Neural cell (in vitro differentiated cells): ENCODE data around the gene UCP1. TPM values are rescaled to one million over a fixed set of nuclear protein-coding genes. Genes with fewer than 3 reads are reported as not detected.

Experiments used
- H2AFZ ChIP-seq: fragments of 200-600, 300-800 bp; sonication (generic), shearing (Covaris generic); 2 replicates; pipeline ENCODE4 v1.6.0; 2014; ENCODE audit warnings: low read depth, mild to moderate bottlenecking, antibody characterized with exemption, low read length, moderate library complexity
- H3F3A ChIP-seq: fragments of 200-600 bp; shearing (Covaris generic); 2 replicates; pipeline ENCODE4 v1.6.1; 2016; ENCODE audit warnings: mild to moderate bottlenecking, moderate library complexity, mixed read lengths, antibody characterized with exemption, low read length; ENCODE audit not compliant: insufficient read depth, poor library complexity, severe bottlenecking
- H3K27ac ChIP-seq: fragments of 200-600, 300-800 bp; sonication (generic), shearing (Covaris generic); 2 replicates; pipeline ENCODE4 v1.5.1; 2014; ENCODE audit warnings: mild to moderate bottlenecking, low read length, moderate library complexity
- H3K27me3 ChIP-seq: fragments of 300-800, 200-600 bp; sonication (generic), shearing (Covaris generic); 2 replicates; pipeline ENCODE4 v1.6.0; 2014; ENCODE audit warnings: mild to moderate bottlenecking, low read depth, low read length, moderate library complexity; ENCODE audit not compliant: insufficient read depth
- H3K36me3 ChIP-seq: fragments of 300-800, 200-600 bp; sonication (generic), shearing (Covaris generic); 2 replicates; pipeline ENCODE4 v1.5.1; 2014; ENCODE audit warnings: mild to moderate bottlenecking, antibody characterized with exemption, low read length, moderate library complexity; ENCODE audit not compliant: insufficient read depth
- H3K4me2 ChIP-seq: fragments of 300-800, 200-600 bp; sonication (generic), shearing (Covaris generic); 2 replicates; pipeline ENCODE4 v1.6.0; 2014; ENCODE audit warnings: mild to moderate bottlenecking, low read length
- H3K4me3 ChIP-seq: fragments of 300-800, 200-600 bp; sonication (generic), shearing (Covaris generic); 2 replicates; pipeline ENCODE4 v1.5.1; 2014; ENCODE audit warnings: mild to moderate bottlenecking, low read length, moderate library complexity
- H3K79me2 ChIP-seq: fragments of 200-600 bp; shearing (Covaris generic); replicated peaks from 2 replicates; pipeline ENCODE4 v1.6.0; 2014; ENCODE audit warnings: mild to moderate bottlenecking, low read length, moderate library complexity; ENCODE audit not compliant: insufficient read depth
- H3K9ac ChIP-seq: fragments of 300-800, 200-600 bp; sonication (generic), shearing (Covaris generic); 2 replicates; pipeline ENCODE4 v1.6.1; 2016; ENCODE audit warnings: mild to moderate bottlenecking, low read length, mixed read lengths
- H3K9me2 ChIP-seq: fragments of 200-600 bp; shearing (Covaris generic); 2 replicates; pipeline ENCODE4 v1.6.1; 2016; ENCODE audit warnings: mild to moderate bottlenecking, low read length, mixed read lengths; ENCODE audit not compliant: insufficient read depth
- H3K9me3 ChIP-seq: fragments of 200-600, 300-800 bp; sonication (generic), shearing (Covaris generic); 2 replicates; pipeline ENCODE4 v1.6.1; 2016; ENCODE audit warnings: mild to moderate bottlenecking, mixed run types, low read length, moderate library complexity, mixed read lengths
- H4K20me1 ChIP-seq: fragments of 200-600 bp; shearing (Covaris generic); 2 replicates; pipeline ENCODE4 v1.6.1; 2016; ENCODE audit warnings: mild to moderate bottlenecking, mixed run types; ENCODE audit not compliant: insufficient read depth
- CTCF ChIP-seq: fragments of 450-650 bp; IDR thresholded peaks from 2 replicates; pipeline ENCODE4 v1.5.1; 2014; ENCODE audit warnings: antibody characterized with exemption, mild to moderate bottlenecking, moderate library complexity; ENCODE audit not compliant: poor library complexity, severe bottlenecking
- EP300 ChIP-seq: fragments of 450-650 bp; conservative IDR thresholded peaks from 2 replicates; pipeline ENCODE4 v1.6.1; 2014; ENCODE audit warnings: antibody characterized with exemption, mild to moderate bottlenecking, moderate library complexity; ENCODE audit not compliant: poor library complexity, severe bottlenecking
- EZH2 ChIP-seq: fragments of 200-600, 300-800 bp; shearing (Covaris generic), sonication (generic); IDR thresholded peaks from 2 replicates; pipeline ENCODE4 v1.6.1; 2014; ENCODE audit warnings: antibody characterized with exemption, low read length, borderline replicate concordance, mild to moderate bottlenecking; ENCODE audit not compliant: insufficient read depth, poor library complexity, severe bottlenecking
- MXI1 ChIP-seq: fragments of 450-650 bp; conservative IDR thresholded peaks from 2 replicates; pipeline ENCODE4 v1.6.1; 2014; ENCODE audit warnings: antibody characterized with exemption, mild to moderate bottlenecking; ENCODE audit not compliant: poor library complexity, severe bottlenecking
- POLR2AphosphoS5 ChIP-seq: IDR thresholded peaks from 2 replicates; pipeline ENCODE4 v1.6.1; 2012
- RAD21 ChIP-seq: fragments of 450-650 bp; conservative IDR thresholded peaks from 2 replicates; pipeline ENCODE4 v1.6.1; 2014; ENCODE audit warnings: antibody characterized with exemption, mild to moderate bottlenecking, moderate library complexity
- REST ChIP-seq: IDR thresholded peaks from 2 replicates; pipeline ENCODE4 v1.6.1; 2012; ENCODE audit warnings: borderline replicate concordance
- SMC3 ChIP-seq: fragments of 450-650 bp; conservative IDR thresholded peaks from 2 replicates; pipeline ENCODE4 v1.6.1; 2014; ENCODE audit warnings: antibody characterized with exemption, mild to moderate bottlenecking, moderate library complexity; ENCODE audit not compliant: poor library complexity
- TAF1 ChIP-seq: IDR thresholded peaks from 2 replicates; pipeline ENCODE4 v1.6.1; 2012; ENCODE audit warnings: low read depth
- polyA plus RNA-seq: library from polyadenylated mRNA; depleted of rRNA; stranded (reverse); fragments of >200 nt; gene quantifications from 2 replicates; pipeline ENCODE4 v1.2.3, GENCODE V29; 2014

The UCP1 gene
- polyA plus RNA-seq, 1 donor from 2014 or later, result not detected

GRCh38 chr4:140612357-140612756 lies 43.6 kb upstream of the UCP1 start:
- TF ChIP-seq EP300 (no peak), CTCF (no peak), TAF1 (no peak), RAD21 (no peak), SMC3 (no peak), EZH2 (no peak), REST (no peak), POLR2AphosphoS5 (no peak), MXI1 (no peak)
- no peak overlapping the region for H3K4me2 ChIP-seq

GRCh38 chr4:140611854-140612253 lies 43.1 kb upstream of the UCP1 start:
- no peak overlapping the region for H3K4me2 ChIP-seq
- no peak for TF ChIP-seq REST
- TF ChIP-seq CTCF, result no peak
- TF ChIP-seq EP300, result no peak
- no peak for TF ChIP-seq SMC3
- TF ChIP-seq EZH2, result no peak
- no peak for TF ChIP-seq TAF1
- no peak for TF ChIP-seq RAD21
- TF ChIP-seq POLR2AphosphoS5, result no peak
- TF ChIP-seq MXI1, result no peak
- H3K79me2 ChIP-seq, result no peaks in the 10 kb centered on the region
- H3K27me3 ChIP-seq, result no peaks in the 10 kb centered on the region
- H3K9me3 ChIP-seq, result no peaks in the 10 kb centered on the region
- no peak overlapping the region for H3K27ac ChIP-seq
- H3F3A ChIP-seq, result no peaks in the 10 kb centered on the region
- H3K9me2 ChIP-seq, result no peaks in the 10 kb centered on the region
- no peak overlapping the region for H3K4me3 ChIP-seq
- no peak overlapping the region for H2AFZ ChIP-seq
- H3K36me3 ChIP-seq, result no peaks in the 10 kb centered on the region
- H4K20me1 ChIP-seq, result no peaks in the 10 kb centered on the region
- H3K9ac ChIP-seq, result no peak overlapping the region

More at GRCh38 chr4:140612357-140612756, 43.6 kb upstream of the UCP1 start:
- H3K9me3 ChIP-seq, result no peaks in the 10 kb centered on the region
- H4K20me1 ChIP-seq, result no peaks in the 10 kb centered on the region
- no peaks in the 10 kb centered on the region for H3F3A ChIP-seq
- no peaks in the 10 kb centered on the region for H3K36me3 ChIP-seq
- H2AFZ ChIP-seq, result no peak overlapping the region
- no peaks in the 10 kb centered on the region for H3K79me2 ChIP-seq
- no peak overlapping the region for H3K4me3 ChIP-seq
- H3K9me2 ChIP-seq, result no peaks in the 10 kb centered on the region
- no peaks in the 10 kb centered on the region for H3K27me3 ChIP-seq
- H3K27ac ChIP-seq, result no peak overlapping the region
- no peak overlapping the region for H3K9ac ChIP-seq
